Stomach smooth muscle (tissue), 2 donors: ENCODE measurements around the gene CEP57L1.
"Not testable (repeated sequence)": the region's sequence is repeated elsewhere in the genome, so short reads cannot be mapped to it uniquely, and the experiment has no call there.

ENCODE experiments used
- H3K27ac ChIP-seq: one replicate; pipeline ENCODE4 v1.7.0; 2013; ENCODE audit warnings: mild to moderate bottlenecking, low read length, inconsistent platforms
- H3K27me3 ChIP-seq, 2 donors: one replicate each; pipeline ENCODE4 v1.7.0; 2013; ENCODE audit warnings: low read length in 2 of 2; ENCODE audit not compliant: insufficient read depth in 2 of 2, control insufficient read depth in 1 of 2
- H3K36me3 ChIP-seq, 2 donors: one replicate each; pipeline ENCODE4 v1.7.0; 2013; ENCODE audit warnings: low read length in 2 of 2; ENCODE audit not compliant: control insufficient read depth in 2 of 2, insufficient read depth in 2 of 2
- H3K4me1 ChIP-seq: one replicate; pipeline ENCODE4 v1.7.0; 2013; ENCODE audit warnings: low read length; ENCODE audit not compliant: control insufficient read depth, insufficient read depth
- H3K4me3 ChIP-seq, 2 donors: one replicate each; pipeline ENCODE4 v1.7.0; 2013; ENCODE audit warnings: low read length in 2 of 2
- H3K9ac ChIP-seq, 2 donors: one replicate each; pipeline ENCODE4 v1.7.0; 2013; ENCODE audit warnings: low read length in 2 of 2, mild to moderate bottlenecking in 1 of 2
- H3K9me3 ChIP-seq, 2 donors: one replicate each; pipeline ENCODE4 v1.7.0; 2013; ENCODE audit warnings: low read length in 2 of 2; ENCODE audit not compliant: control insufficient read depth in 2 of 2
- donor health status: healthy.
- donor health status: Pancreatic carcinoma.

The CEP57L1 gene

GRCh38 chr6:109075934-109076333 is 19.4 kb upstream of the CEP57L1 start:
- no peak overlapping the region for H3K27ac ChIP-seq
- H3K4me1 ChIP-seq = peaks cover 4% of the 10 kb centered on the region
- no peaks in the 10 kb centered on the region for H3K36me3 ChIP-seq
- no peaks in the 10 kb centered on the region for H3K27me3 ChIP-seq
- no peak overlapping the region for H3K4me3 ChIP-seq
- no peaks in the 10 kb centered on the region for H3K9me3 ChIP-seq
- H3K9ac ChIP-seq = no peak overlapping the region

- no peak overlapping the region for H3K9ac ChIP-seq
- no peaks in the 10 kb centered on the region for H3K9me3 ChIP-seq
- peaks cover 2% of the 10 kb centered on the region for H3K4me1 ChIP-seq
- no peaks in the 10 kb centered on the region for H3K27me3 ChIP-seq
- H3K36me3 ChIP-seq = no peaks in the 10 kb centered on the region
- no peak overlapping the region for H3K27ac ChIP-seq
- H3K4me3 ChIP-seq = no peak overlapping the region
These were observed 18.9 kb upstream of the CEP57L1 start for GRCh38 chr6:109076377-109076776.

GRCh38 chr6:109079981-109080380 is 15.3 kb upstream of the CEP57L1 start:
- Histone ChIP-seq H3K9me3 (no peaks in the 10 kb centered on the region), H3K27me3 (no peaks in the 10 kb centered on the region), H3K4me1 (peaks cover 7% of the 10 kb centered on the region), H3K9ac (peak overlapping the region; percentile 24 to 58), H3K27ac (peak overlapping the region; percentile 64), H3K36me3 (no peaks in the 10 kb centered on the region), H3K4me3 (peak overlapping the region; percentile 37 to 54)

GRCh38 chr6:109081026-109081425 is 14.3 kb upstream of the CEP57L1 start:
- H3K27me3 ChIP-seq = no peaks in the 10 kb centered on the region
- peaks cover 7% of the 10 kb centered on the region for H3K4me1 ChIP-seq
- H3K9ac ChIP-seq = no peak overlapping the region
- no peak overlapping the region for H3K4me3 ChIP-seq
- no peaks in the 10 kb centered on the region for H3K36me3 ChIP-seq
- H3K27ac ChIP-seq = no peak overlapping the region
- H3K9me3 ChIP-seq = no peaks in the 10 kb centered on the region

- Histone ChIP-seq H3K36me3 (no peaks in the 10 kb centered on the region), H3K9me3 (no peaks in the 10 kb centered on the region), H3K27ac (no peak overlapping the region), H3K4me3 (no peak overlapping the region), H3K9ac (no peak overlapping the region), H3K27me3 (no peaks in the 10 kb centered on the region), H3K4me1 (peaks cover 7% of the 10 kb centered on the region)
These were observed 13.7 kb upstream of the CEP57L1 start for GRCh38 chr6:109081516-109082187.

GRCh38 chr6:109082188-109082577 is 13.1 kb upstream of the CEP57L1 start:
- no peaks in the 10 kb centered on the region for H3K27me3 ChIP-seq
- peaks cover 7% of the 10 kb centered on the region for H3K4me1 ChIP-seq
- H3K4me3 ChIP-seq = no peak overlapping the region
- no peak overlapping the region for H3K9ac ChIP-seq
- no peaks in the 10 kb centered on the region for H3K36me3 ChIP-seq
- H3K27ac ChIP-seq = no peak overlapping the region
- H3K9me3 ChIP-seq = no peaks in the 10 kb centered on the region

- Histone ChIP-seq H3K9me3 (no peaks in the 10 kb centered on the region), H3K36me3 (no peaks in the 10 kb centered on the region), H3K4me1 (peaks cover 7% of the 10 kb centered on the region), H3K27ac (no peak overlapping the region), H3K4me3 (no peak overlapping the region), H3K27me3 (no peaks in the 10 kb centered on the region), H3K9ac (no peak overlapping the region)
These were observed 11.7 kb upstream of the CEP57L1 start for GRCh38 chr6:109083657-109084056.

GRCh38 chr6:109084146-109084545 is 11.2 kb upstream of the CEP57L1 start:
- not testable (repeated sequence) for H3K9ac ChIP-seq, H3K4me1 ChIP-seq, H3K9me3 ChIP-seq, H3K36me3 ChIP-seq, H3K27ac ChIP-seq, H3K27me3 ChIP-seq, H3K4me3 ChIP-seq

- H3K4me3 ChIP-seq = peak overlapping the region in 1 of 2 donors; percentile 23
- H3K36me3 ChIP-seq = no peaks in the 10 kb centered on the region
- H3K27me3 ChIP-seq = no peaks in the 10 kb centered on the region
- H3K9ac ChIP-seq = no peak overlapping the region
- H3K27ac ChIP-seq = no peak overlapping the region
- H3K9me3 ChIP-seq = no peaks in the 10 kb centered on the region
- peaks cover 6% of the 10 kb centered on the region for H3K4me1 ChIP-seq
These were observed 7.5 kb upstream of the CEP57L1 start for GRCh38 chr6:109087661-109088264.

- Histone ChIP-seq H3K9ac (no peak overlapping the region), H3K27ac (no peak overlapping the region), H3K36me3 (no peaks in the 10 kb centered on the region), H3K4me3 (no peak overlapping the region), H3K27me3 (no peaks in the 10 kb centered on the region), H3K9me3 (no peaks in the 10 kb centered on the region), H3K4me1 (peaks cover 6% of the 10 kb centered on the region)
These were observed 6.3 kb upstream of the CEP57L1 start for GRCh38 chr6:109088995-109089394.

- no peak overlapping the region for H3K27ac ChIP-seq
- peak overlapping the region in 1 of 2 donors; percentile 97 for H3K9ac ChIP-seq
- H3K27me3 ChIP-seq = no peaks in the 10 kb centered on the region
- H3K36me3 ChIP-seq = no peaks in the 10 kb centered on the region
- H3K9me3 ChIP-seq = no peaks in the 10 kb centered on the region
- peaks cover 6% of the 10 kb centered on the region for H3K4me1 ChIP-seq
- H3K4me3 ChIP-seq = peak overlapping the region; percentile 92 to 93
These were observed 3.8 kb upstream of the CEP57L1 start for GRCh38 chr6:109091314-109092024.
